H1 (cell line): ENCODE measurements around the gene TEF. TPM values are rescaled to one million over a fixed set of nuclear protein-coding genes. Genes with fewer than 3 reads are reported as not detected.

Experiments used
- CTCF ChIA-PET: fragments of 300-600 bp; sonication (Branson Sonifier 250); formaldehyde crosslinking; loops from one replicate; lab custom pipeline; 2021; ENCODE audit not compliant: partially characterized antibody; lab: Charles Lee
- POLR2A ChIA-PET: fragments of 300-600 bp; sonication (Branson Sonifier 250); formaldehyde crosslinking; loops from one replicate; lab custom pipeline; 2021; ENCODE audit warnings: inconsistent platforms; ENCODE audit not compliant: partially characterized antibody; lab: Charles Lee
- DNase-seq, 2 experiments: peaks; one replicate each; pipeline versions ENCODE4 v3.0.0 to v3.0.0-alpha.2; 2010 to 2022; ENCODE audit warnings: low spot score in 2 of 2, low read depth in 1 of 2, mixed read lengths in 1 of 2
- FAIRE-seq: peaks from 2 replicates; lab custom pipeline; 2011; peaks lifted over from hg19 to GRCh38; lab: Jason Lieb, UNC
- H2AFZ ChIP-seq: 2 replicates; pipeline ENCODE4 v1.8.1; 2012; ENCODE audit warnings: low read length, inconsistent platforms
- H2AK5ac ChIP-seq: 2 replicates; pipeline ENCODE4 v1.6.1; 2013; ENCODE audit warnings: low read depth, low read length
- H2BK120ac ChIP-seq: replicated peaks from 2 replicates; pipeline ENCODE3; 2013; ENCODE audit warnings: low read depth, low read length, inconsistent platforms
- H2BK12ac ChIP-seq: 2 replicates; pipeline ENCODE4 v1.6.1; 2013; ENCODE audit warnings: low read depth, low read length
- H2BK15ac ChIP-seq: 2 replicates; pipeline ENCODE4 v1.6.1; 2013; ENCODE audit warnings: low read length
- H2BK20ac ChIP-seq: 2 replicates; pipeline ENCODE4 v1.6.1; 2013; ENCODE audit warnings: low read length
- H2BK5ac ChIP-seq: 2 replicates; pipeline ENCODE4 v1.6.1; 2013; ENCODE audit warnings: low read depth, low read length
- H3K14ac ChIP-seq: 2 replicates; pipeline ENCODE4 v1.6.1; 2013; ENCODE audit warnings: inconsistent platforms; ENCODE audit not compliant: insufficient read length
- H3K18ac ChIP-seq: 2 replicates; pipeline ENCODE4 v1.6.1; 2013; ENCODE audit warnings: low read length; ENCODE audit errors: extremely low read depth
- H3K23ac ChIP-seq: 2 replicates; pipeline ENCODE4 v1.6.1; 2013; ENCODE audit warnings: inconsistent platforms; ENCODE audit not compliant: insufficient read length
- H3K23me2 ChIP-seq: 2 replicates; pipeline ENCODE4 v1.6.1; 2013; ENCODE audit warnings: low read depth, low read length
- H3K27ac ChIP-seq: 2 replicates; pipeline ENCODE4 v1.6.1; 2011; ENCODE audit warnings: low read depth, low read length, inconsistent platforms
- H3K27me3 ChIP-seq, 4 experiments: replicated peaks in 1 of 4; 1 replicate in 1 of 4; 2 replicates in 3 of 4; pipeline versions ENCODE4 v1.6.1 to v1.8.1; 2011 to 2013; ENCODE audit warnings: low read length in 3 of 4, mild to moderate bottlenecking in 3 of 4, inconsistent platforms in 2 of 4, mixed read lengths in 2 of 4, moderate library complexity in 1 of 4; ENCODE audit not compliant: control insufficient read depth in 3 of 4, insufficient read depth in 3 of 4; ENCODE audit errors: extremely low read depth in 1 of 4
- H3K36me3 ChIP-seq, 4 experiments: 2 replicates each; pipeline versions ENCODE4 v1.6.1 to v1.8.1; 2011 to 2013; ENCODE audit warnings: mild to moderate bottlenecking in 4 of 4, low read length in 3 of 4, moderate library complexity in 2 of 4, control low read depth in 1 of 4, inconsistent platforms in 1 of 4; ENCODE audit not compliant: insufficient read depth in 4 of 4, control insufficient read depth in 2 of 4
- H3K4ac ChIP-seq: replicated peaks from 2 replicates; pipeline ENCODE3; 2013; ENCODE audit warnings: low read length, low read depth, mixed read lengths, inconsistent platforms; ENCODE audit not compliant: insufficient read length
- H3K4me1 ChIP-seq, 4 experiments: replicated peaks in 1 of 4; 1 replicate in 1 of 4; 2 replicates in 3 of 4; pipeline versions ENCODE4 v1.6.1 to v1.8.1; 2011 to 2013; ENCODE audit warnings: low read length in 3 of 4, inconsistent platforms in 2 of 4, mixed read lengths in 1 of 4; ENCODE audit not compliant: insufficient read depth in 4 of 4, control insufficient read depth in 3 of 4
- H3K4me2 ChIP-seq, 2 experiments: 2 replicates each; pipeline versions ENCODE4 v1.6.1 to v1.8.1; 2011 to 2013; ENCODE audit warnings: low read depth in 2 of 2, low read length in 2 of 2, control low read depth in 1 of 2, inconsistent platforms in 1 of 2, mild to moderate bottlenecking in 1 of 2; ENCODE audit not compliant: insufficient read depth in 1 of 2
- H3K4me3 ChIP-seq, 4 experiments: fragments of 200-600, 300-600 bp in 1 of 4; sonication (generic), shearing (Covaris generic), sonication (Bioruptor Twin) in 1 of 4; 2 replicates each; pipeline versions ENCODE4 v1.5.1 to v1.8.1; 2011 to 2016; ENCODE audit warnings: low read length in 4 of 4, low read depth in 3 of 4, control low read depth in 2 of 4, inconsistent platforms in 2 of 4, mild to moderate bottlenecking in 2 of 4, mixed read lengths in 1 of 4, moderate library complexity in 1 of 4; ENCODE audit not compliant: insufficient read depth in 2 of 4; ENCODE audit errors: extremely low read depth in 1 of 4
- H3K56ac ChIP-seq: replicated peaks from 2 replicates; pipeline ENCODE3; 2013; ENCODE audit warnings: low read depth, mild to moderate bottlenecking, mixed read lengths, low read length, inconsistent platforms; ENCODE audit not compliant: insufficient read length
- H3K79me1 ChIP-seq: 2 replicates; pipeline ENCODE4 v1.6.1; 2013; ENCODE audit warnings: low read depth, low read length, control low read depth
- H3K79me2 ChIP-seq, 2 experiments: 2 replicates each; pipeline versions ENCODE4 v1.6.1 to v1.8.1; 2012 to 2013; ENCODE audit warnings: low read length in 2 of 2, mild to moderate bottlenecking in 2 of 2, inconsistent platforms in 1 of 2; ENCODE audit not compliant: insufficient read depth in 2 of 2, control insufficient read depth in 1 of 2
- H3K9ac ChIP-seq, 4 experiments: replicated peaks in 1 of 4; 1 replicate in 1 of 4; 2 replicates in 3 of 4; pipeline versions ENCODE4 v1.6.1 to v1.8.1; 2011 to 2013; ENCODE audit warnings: low read depth in 3 of 4, low read length in 3 of 4, control low read depth in 2 of 4, mild to moderate bottlenecking in 2 of 4, moderate library complexity in 2 of 4, inconsistent platforms in 1 of 4; ENCODE audit errors: extremely low read depth in 1 of 4
- H3K9me3 ChIP-seq, 2 experiments: 2 replicates each; pipeline versions ENCODE4 v1.6.1 to v1.8.1; 2012 to 2013; ENCODE audit warnings: mild to moderate bottlenecking in 2 of 2, moderate library complexity in 2 of 2, control low read depth in 1 of 2, inconsistent platforms in 1 of 2, low read depth in 1 of 2, low read length in 1 of 2, mixed read lengths in 1 of 2; ENCODE audit not compliant: insufficient read depth in 2 of 2
- H4K20me1 ChIP-seq, 2 experiments: replicated peaks in 1 of 2; 2 replicates each; pipeline versions ENCODE3 to v1.8.1; 2011 to 2013; ENCODE audit warnings: inconsistent platforms in 2 of 2, low read length in 2 of 2, mild to moderate bottlenecking in 1 of 2; ENCODE audit not compliant: insufficient read depth in 2 of 2, control insufficient read depth in 1 of 2
- H4K5ac ChIP-seq: 2 replicates; pipeline ENCODE4 v1.6.1; 2013; ENCODE audit warnings: low read length, low read depth, mixed read lengths, inconsistent platforms; ENCODE audit not compliant: insufficient read length
- H4K8ac ChIP-seq: 2 replicates; pipeline ENCODE4 v1.8.0; 2013; ENCODE audit warnings: mild to moderate bottlenecking, moderate library complexity, low read length, inconsistent platforms; ENCODE audit not compliant: insufficient read depth; ENCODE audit errors: extremely low read depth
- H4K91ac ChIP-seq: replicated peaks from 2 replicates; pipeline ENCODE3; 2013; ENCODE audit warnings: low read length, mixed read lengths, inconsistent platforms; ENCODE audit not compliant: insufficient read length
- ASH2L ChIP-seq: fragments of 200-600, 300-600 bp; sonication (generic); IDR thresholded peaks from one replicate; pipeline ENCODE4 v1.7.1; 2017; ENCODE audit warnings: low read length
- CEBPB ChIP-seq: IDR thresholded peaks from 2 replicates; pipeline ENCODE4 v1.6.1; 2012; ENCODE audit warnings: low read depth, low read length
- CREB1 ChIP-seq: IDR thresholded peaks from 2 replicates; pipeline ENCODE4 v1.6.1; 2012; ENCODE audit warnings: inconsistent platforms
- CTBP2 ChIP-seq: IDR thresholded peaks from 2 replicates; pipeline ENCODE4 v1.7.0; 2011; ENCODE audit warnings: borderline replicate concordance, mild to moderate bottlenecking, moderate library complexity, mixed read lengths, low read length; ENCODE audit not compliant: insufficient read depth, insufficient read length
- EP300 ChIP-seq, 2 experiments: IDR thresholded peaks; 1 replicate in 1 of 2; 2 replicates in 1 of 2; pipeline ENCODE4 v1.6.1; 2011 to 2012; ENCODE audit warnings: low read depth in 2 of 2, low read length in 2 of 2, mild to moderate bottlenecking in 2 of 2, borderline replicate concordance in 1 of 2, inconsistent platforms in 1 of 2, moderate library complexity in 1 of 2
- KDM4A ChIP-seq: IDR thresholded peaks from one replicate; pipeline ENCODE4 v1.7.1; 2012; ENCODE audit warnings: low read depth, mild to moderate bottlenecking, moderate library complexity, low read length, inconsistent platforms; ENCODE audit not compliant: severe bottlenecking
- PHF8 ChIP-seq: fragments of 200-600 bp; sonication (generic); conservative IDR thresholded peaks from 2 replicates; pipeline ENCODE4 v1.7.1; 2012; ENCODE audit warnings: low read depth, mild to moderate bottlenecking, inconsistent platforms, low read length, moderate library complexity
- SIX5 ChIP-seq: IDR thresholded peaks from 2 replicates; pipeline ENCODE4 v1.6.1; 2011; ENCODE audit warnings: mild to moderate bottlenecking, low read depth, low read length
- SUZ12 ChIP-seq: fragments of 200-600 bp; sonication (generic); IDR thresholded peaks from 2 replicates; pipeline ENCODE4 v1.6.1; 2012; ENCODE audit warnings: mild to moderate bottlenecking, inconsistent platforms, low read length, moderate library complexity, mixed read lengths
- TAF1 ChIP-seq: IDR thresholded peaks from 2 replicates; pipeline ENCODE4 v1.6.1; 2011; ENCODE audit warnings: mild to moderate bottlenecking, low read depth, low read length
- TBP ChIP-seq: IDR thresholded peaks from 2 replicates; pipeline ENCODE4 v1.6.1; 2011; ENCODE audit warnings: low read depth, low read length, improper control_type of control experiment
- YY1 ChIP-seq: IDR thresholded peaks from 2 replicates; pipeline ENCODE4 v1.6.1; 2011; ENCODE audit warnings: low read depth, mild to moderate bottlenecking, low read length
- polyA plus RNA-seq, 7 experiments: library from polyadenylated mRNA; depleted of rRNA in 3 of 7; stranded (reverse) in 5 of 7; unstranded in 2 of 7; fragments of >200 nt in 5 of 7; fragments of 200-250 nt in 2 of 7; gene quantifications; 1 replicate in 5 of 7; 2 replicates in 1 of 7; 4 replicates in 1 of 7; pipeline versions ENCODE4 v1.2.1 to v1.2.3, GENCODE V29; 2011 to 2013; ENCODE audit warnings: missing spikeins in 2 of 7, mixed read lengths in 2 of 7
- total RNA-seq: library from RNA; stranded (reverse); fragmentation: NEBNext Ultra II Directional; extraction: Animal tissue kit (Norgen Biotek cat#: 25700); gene quantifications from 2 replicates; pipeline ENCODE4 v1.2.1, GENCODE V29; 2021
- TF ChIP-seq, protein P1 (sequence below): IDR thresholded peaks from 2 replicates; pipeline ENCODE4 v1.6.1; 2011; ENCODE audit warnings: low read length, improper control_type of control experiment
- TF ChIP-seq, protein P2 (sequence below): IDR thresholded peaks from 2 replicates; pipeline ENCODE4 v1.6.1; 2012; ENCODE audit warnings: inconsistent platforms

Gene TEF
- total and polyA plus RNA-seq, 2 of the 8 experiments (the other 6 are each of a cell fraction or from before 2014, with no cell fraction given), result 7.4 to 9.0 TPM

DNA sequence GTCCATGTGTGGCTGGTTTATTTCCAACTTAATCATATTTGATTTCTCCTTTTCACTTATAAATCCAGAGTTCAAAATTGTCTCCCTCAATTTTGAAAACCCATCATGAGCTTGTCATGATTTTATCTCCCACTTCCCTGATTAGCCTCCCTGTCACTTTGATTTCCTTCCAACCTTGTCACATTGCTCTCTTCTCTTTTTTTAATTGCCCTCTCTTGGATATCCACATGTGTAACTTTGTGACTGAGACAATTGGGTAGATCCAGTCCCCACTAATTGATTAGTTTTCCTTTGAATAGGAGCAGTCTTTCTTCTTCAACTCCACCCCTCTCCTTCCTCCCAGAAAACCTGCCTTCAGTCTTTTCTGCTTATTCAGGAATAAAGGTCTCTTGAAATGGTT lies 2.4 kb downstream of the TEF start:
- peaks cover 2 to 10% (median 5%) of the 10 kb centered on the region in 4 experiments for H3K4me1 ChIP-seq
- no peak overlapping the region for H2AFZ ChIP-seq
- H3K4ac ChIP-seq, result no peak overlapping the region
- H3K4me3 ChIP-seq, result no peak overlapping the region
- H2BK5ac ChIP-seq, result no peak overlapping the region
- H4K91ac ChIP-seq, result no peak overlapping the region
- no peaks in the 10 kb centered on the region for H3K9me3 ChIP-seq
- peaks cover 9% of the 10 kb centered on the region for H3K23me2 ChIP-seq
- no peak overlapping the region for H2AK5ac ChIP-seq
- H2BK120ac ChIP-seq, result no peak overlapping the region
- no peak for DNase-seq
- peaks cover 0 to 10% (median 6%) of the 10 kb centered on the region in 4 experiments; a peak in 6 of 8 replicates for H3K36me3 ChIP-seq
- peaks cover 3% of the 10 kb centered on the region in 2 experiments for H4K20me1 ChIP-seq
- ChIA-PET CTCF (interaction anchor here (2.5 to 3.7 kb wide), 2 partner anchors 19 to 134 kb away, joined by 10 to 11 read pairs; no protein-coding TSS in a partner anchor), POLR2A (interaction anchor here (0.7 to 4.6 kb wide), 8 partner anchors 9 to 97 kb away, joined by 3 to 55 read pairs (median 3); partner anchors contain the start of genes PHF5A and TOB2)
- no peak overlapping the region for H2BK15ac ChIP-seq
- no peak overlapping the region for H3K9ac ChIP-seq
- no peaks in the 10 kb centered on the region; the same call in 1 of the 2 replicates for H3K79me1 ChIP-seq
- no peaks in the 10 kb centered on the region for H3K27me3 ChIP-seq
- no peaks in the 10 kb centered on the region; a peak in 1 of 4 replicates for H3K79me2 ChIP-seq
- H3K27ac ChIP-seq, result no peak overlapping the region
- peak overlapping the region in 1 of 2 experiments; percentile 89; a peak in 1 of 4 replicates for H3K4me2 ChIP-seq
- H4K5ac ChIP-seq, result no peak overlapping the region
- H4K8ac ChIP-seq, result no peak overlapping the region
- FAIRE-seq, result no peak
- no peak overlapping the region for H3K56ac ChIP-seq
- H3K14ac ChIP-seq, result no peak overlapping the region
- H3K23ac ChIP-seq, result no peak overlapping the region
- H2BK12ac ChIP-seq, result no peak overlapping the region
- no peak overlapping the region for H3K18ac ChIP-seq
- H2BK20ac ChIP-seq, result no peak overlapping the region
- no peak for TF ChIP-seq CTBP2
- TF ChIP-seq CEBPB, result no peak
- no peak for TF ChIP-seq PHF8
- TF ChIP-seq, protein P1, sequence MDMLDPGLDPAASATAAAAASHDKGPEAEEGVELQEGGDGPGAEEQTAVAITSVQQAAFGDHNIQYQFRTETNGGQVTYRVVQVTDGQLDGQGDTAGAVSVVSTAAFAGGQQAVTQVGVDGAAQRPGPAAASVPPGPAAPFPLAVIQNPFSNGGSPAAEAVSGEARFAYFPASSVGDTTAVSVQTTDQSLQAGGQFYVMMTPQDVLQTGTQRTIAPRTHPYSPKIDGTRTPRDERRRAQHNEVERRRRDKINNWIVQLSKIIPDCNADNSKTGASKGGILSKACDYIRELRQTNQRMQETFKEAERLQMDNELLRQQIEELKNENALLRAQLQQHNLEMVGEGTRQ, result no peak
- TF ChIP-seq, protein P2, sequence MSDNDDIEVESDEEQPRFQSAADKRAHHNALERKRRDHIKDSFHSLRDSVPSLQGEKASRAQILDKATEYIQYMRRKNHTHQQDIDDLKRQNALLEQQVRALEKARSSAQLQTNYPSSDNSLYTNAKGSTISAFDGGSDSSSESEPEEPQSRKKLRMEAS, result no peak
- no peak for TF ChIP-seq ASH2L
- TF ChIP-seq EP300 (IDR thresholded peaks at IDR 0.05; ENCODE audit: borderline replicate concordance in 1 of 2, low read depth in 2 of 2, low read length in 2 of 2), result no peak
- TF ChIP-seq YY1, result no peak
- TF ChIP-seq CREB1, result no peak
- no peak for TF ChIP-seq SIX5
- TF ChIP-seq TAF1, result no peak
- no peak for TF ChIP-seq SUZ12
- no peak for TF ChIP-seq TBP
- no peak for TF ChIP-seq KDM4A
